GM12892 (cell line): ENCODE results near the gene SYN1.
"Not testable (repeated sequence)": the region's sequence is repeated elsewhere in the genome, so short reads cannot be mapped to it uniquely, and the experiment has no call there.

ENCODE experiments used
- POLR2A ChIP-seq: IDR thresholded peaks from 2 replicates; pipeline ENCODE4 v1.6.1; 2011; ENCODE audit warnings: low read depth, low read length, control low read depth
- POLR2AphosphoS5 ChIP-seq: IDR thresholded peaks from 2 replicates; pipeline ENCODE4 v1.6.1; 2011; ENCODE audit warnings: low read depth, low read length, control low read depth

- TF ChIP-seq POLR2A, POLR2AphosphoS5: not testable (repeated sequence)
Observed at GRCh38 chrX:47665797-47666196, 46.1 kb upstream of the SYN1 start.
